GM19328 (cell line): ENCODE data around the gene RALGAPA2.

Experiments
- ATAC-seq: cut with Tn5 transposase; IDR thresholded peaks from one replicate; pipeline ENCODE4 v1.9.1; 2021; ENCODE audit warnings: mild to moderate bottlenecking, moderate library complexity; ENCODE audit not compliant: unreplicated experiment

RALGAPA2 gene

DNA sequence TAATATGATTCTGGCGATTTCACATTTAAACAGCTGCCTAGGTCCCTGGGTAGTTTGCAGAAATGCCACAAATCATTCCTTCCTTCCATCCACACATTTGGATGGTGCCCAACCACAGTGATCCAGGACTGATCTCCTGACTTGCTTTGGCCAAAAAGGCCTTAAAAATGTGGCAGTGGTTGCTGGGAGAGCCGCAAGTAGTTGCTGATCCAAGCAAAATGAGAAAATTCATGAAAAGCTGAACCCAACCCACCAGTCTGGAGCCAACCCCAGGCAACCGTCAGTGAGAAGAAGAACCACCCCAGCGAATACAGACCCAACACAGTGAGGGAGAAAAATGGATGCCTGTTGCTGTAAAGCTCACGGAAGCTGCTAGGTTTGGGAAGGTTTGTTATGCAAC is 25.1 kb downstream of the RALGAPA2 start:
- no peak for ATAC-seq

DNA sequence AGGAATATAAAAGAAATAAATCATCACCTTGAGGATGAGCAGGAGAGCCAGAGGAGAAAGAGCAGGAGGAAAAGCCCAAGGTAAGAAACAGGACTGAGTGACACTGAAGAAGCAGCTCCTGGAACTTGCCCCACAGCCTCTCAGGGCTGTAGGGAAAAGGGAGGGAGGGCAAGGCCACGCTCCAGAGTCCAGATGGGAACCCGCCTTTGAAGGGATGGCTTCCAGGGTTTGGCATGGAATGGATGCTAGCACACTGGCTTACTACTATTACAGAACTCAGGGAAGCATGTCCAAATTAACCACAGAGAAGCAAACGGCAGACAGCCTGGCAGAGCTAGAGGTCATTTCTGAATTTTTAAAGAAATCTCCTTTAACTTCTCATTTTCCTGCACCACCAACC is 26.8 kb downstream of the RALGAPA2 start:
- no peak for ATAC-seq

DNA sequence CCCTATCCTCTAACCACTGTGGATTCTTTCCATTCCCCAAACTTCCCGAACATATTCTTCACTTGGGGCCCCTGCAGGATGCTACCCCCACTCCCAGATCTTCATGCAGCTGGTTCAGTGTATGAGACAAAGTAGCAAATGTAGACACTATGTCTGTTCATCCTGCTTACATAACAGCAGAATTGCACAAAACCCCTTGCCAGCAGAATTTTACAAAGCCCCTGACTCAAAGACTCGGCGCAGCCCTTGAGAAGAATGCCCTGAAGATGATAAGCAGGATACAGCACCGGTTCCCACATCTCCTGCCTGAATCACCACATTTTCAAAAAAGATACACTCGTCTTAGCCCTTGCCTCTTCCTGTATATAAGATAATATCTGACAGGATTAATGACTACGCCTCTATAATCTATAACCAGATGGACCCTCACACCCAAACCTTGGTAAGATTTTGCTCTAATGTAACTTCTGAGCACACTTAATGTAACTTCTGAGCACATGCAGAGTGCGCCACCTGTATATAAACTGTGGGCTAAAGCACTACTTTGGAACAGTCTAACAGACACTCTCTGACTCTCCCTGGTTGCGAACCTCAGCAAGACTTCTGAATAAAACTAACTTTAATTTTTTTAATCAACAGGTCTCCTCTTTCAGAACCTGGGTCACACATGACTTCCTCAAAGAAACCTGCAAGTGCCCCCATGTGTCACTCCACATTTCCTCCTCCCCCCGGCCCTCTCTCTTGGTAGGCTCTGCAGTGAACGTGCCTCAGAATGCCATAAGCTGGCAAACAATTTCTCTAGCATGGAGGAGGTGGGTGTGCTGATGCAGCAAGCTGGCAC is 28.7 kb downstream of the RALGAPA2 start:
- ATAC-seq: no peak

DNA sequence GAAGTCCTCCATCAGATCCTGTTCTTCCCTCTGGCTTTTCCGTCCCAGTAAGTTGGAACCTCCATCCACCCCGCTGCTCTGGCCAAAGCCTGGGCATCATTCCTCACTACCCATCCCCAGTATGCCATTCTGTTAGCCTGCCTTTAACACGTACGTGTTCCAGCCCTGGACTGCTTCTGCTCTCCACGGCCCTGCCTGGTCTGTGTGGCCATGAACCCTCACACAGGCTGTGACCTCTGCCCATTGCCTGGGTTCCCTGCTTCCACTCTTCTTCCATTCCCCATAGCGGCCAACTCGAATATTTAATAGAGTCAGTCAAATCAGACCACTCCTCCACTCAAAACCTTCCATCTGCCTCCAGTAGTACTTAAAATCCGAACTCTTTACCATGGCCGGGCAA is 29.4 kb downstream of the RALGAPA2 start:
- ATAC-seq: no peak

DNA sequence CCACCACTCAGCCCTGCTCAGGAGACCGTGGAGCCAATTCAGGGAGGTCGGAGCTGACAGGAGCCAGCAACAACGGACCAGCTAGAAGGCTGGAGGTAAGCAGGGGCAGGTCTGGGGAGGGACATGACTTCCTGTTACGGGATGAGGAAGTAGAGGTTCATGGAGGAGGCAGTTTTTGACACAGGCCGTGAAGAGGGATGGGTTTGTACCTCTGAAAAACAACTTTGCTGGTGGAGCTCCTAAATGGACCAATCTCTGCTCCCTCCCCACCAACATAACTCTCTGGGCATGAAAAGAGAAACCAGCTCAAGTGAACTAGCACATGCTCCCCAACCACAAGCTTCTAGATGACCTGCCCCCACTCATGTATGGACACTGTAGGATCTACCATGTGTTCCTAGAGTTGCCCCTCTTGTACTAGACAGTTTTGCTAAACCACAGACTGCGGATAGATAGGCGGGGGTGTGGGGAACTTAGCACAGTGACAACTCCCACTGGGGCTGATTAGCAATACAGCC is 31.4 kb downstream of the RALGAPA2 start:
- ATAC-seq: no peak

DNA sequence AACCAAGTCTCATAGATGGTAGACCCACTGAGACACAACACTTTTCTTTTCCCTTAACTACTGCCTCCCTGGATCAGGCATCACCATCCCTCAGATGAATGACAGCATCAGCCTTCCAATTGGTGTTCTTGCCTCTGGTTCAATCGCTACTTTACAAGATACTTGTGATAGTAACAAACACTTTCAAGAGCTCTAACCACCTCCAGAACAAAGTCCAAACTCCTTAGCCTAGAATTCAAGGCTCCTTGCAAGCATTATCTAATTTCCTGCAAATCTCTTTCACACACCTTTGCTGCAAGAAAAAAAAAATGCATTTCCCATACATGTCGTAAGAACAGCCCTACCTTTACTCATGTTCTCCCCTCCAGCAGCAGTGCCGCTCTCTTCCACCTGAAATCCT is 33.1 kb downstream of the RALGAPA2 start:
- ATAC-seq: no peak

DNA sequence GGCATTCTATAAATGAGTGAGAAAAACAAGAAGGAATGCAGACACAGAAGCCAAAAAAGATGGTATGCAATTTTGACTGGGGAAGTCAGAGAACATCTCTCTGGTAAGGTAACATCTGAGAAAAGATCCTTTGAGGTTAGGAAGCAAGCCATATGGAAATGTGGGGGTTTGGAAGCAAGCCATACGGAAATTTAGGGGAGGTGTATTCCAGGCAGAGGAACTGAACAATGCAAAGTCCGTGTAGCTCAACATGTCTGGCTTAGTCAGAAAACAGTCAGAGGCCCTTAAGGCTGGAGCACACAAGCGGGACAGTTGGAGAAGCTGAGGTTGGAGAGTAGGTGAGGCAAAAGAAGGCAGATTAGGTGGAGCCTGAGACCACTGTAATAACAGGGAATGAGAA is 35.3 kb downstream of the RALGAPA2 start:
- no peak for ATAC-seq

DNA sequence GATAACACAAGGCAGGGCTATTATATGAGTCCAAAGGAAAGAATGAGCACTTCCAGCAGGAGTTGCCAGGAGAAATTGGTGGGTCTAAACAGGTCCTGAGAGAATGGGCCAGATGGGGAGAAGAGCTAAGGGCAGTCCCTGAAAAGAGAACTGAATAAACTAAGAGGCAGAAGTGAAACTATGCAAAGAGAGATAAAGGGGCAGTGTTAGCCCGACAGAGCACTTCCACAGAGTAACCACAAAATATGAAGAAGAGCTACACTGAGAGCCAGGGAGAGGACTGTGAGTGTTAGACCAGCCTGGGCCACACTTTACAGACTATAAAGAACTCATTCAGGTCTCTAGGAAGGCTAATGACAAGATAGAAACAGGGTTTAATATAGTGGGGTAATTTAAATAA is 43.8 kb downstream of the RALGAPA2 start:
- ATAC-seq: peak; percentile 99

DNA sequence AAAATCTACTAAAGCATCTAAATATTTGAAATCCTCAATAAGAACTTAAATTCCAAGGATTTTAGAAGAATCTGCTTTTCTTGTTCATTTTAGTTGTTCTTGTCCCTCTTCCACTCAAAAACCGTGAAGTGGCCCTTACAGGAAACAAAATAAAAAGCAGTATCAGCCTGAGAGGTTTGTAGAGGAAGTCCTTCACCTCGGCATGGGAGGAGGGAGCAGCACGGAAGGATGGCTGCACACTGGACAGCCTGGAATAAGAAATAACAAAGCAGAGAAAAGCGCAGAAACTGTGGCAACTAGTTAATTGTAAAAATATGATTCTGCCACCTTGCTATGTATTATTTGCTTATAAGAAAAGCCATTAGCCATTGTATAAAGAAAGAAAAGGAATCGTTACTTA is 46.1 kb downstream of the RALGAPA2 start:
- no peak for ATAC-seq

DNA sequence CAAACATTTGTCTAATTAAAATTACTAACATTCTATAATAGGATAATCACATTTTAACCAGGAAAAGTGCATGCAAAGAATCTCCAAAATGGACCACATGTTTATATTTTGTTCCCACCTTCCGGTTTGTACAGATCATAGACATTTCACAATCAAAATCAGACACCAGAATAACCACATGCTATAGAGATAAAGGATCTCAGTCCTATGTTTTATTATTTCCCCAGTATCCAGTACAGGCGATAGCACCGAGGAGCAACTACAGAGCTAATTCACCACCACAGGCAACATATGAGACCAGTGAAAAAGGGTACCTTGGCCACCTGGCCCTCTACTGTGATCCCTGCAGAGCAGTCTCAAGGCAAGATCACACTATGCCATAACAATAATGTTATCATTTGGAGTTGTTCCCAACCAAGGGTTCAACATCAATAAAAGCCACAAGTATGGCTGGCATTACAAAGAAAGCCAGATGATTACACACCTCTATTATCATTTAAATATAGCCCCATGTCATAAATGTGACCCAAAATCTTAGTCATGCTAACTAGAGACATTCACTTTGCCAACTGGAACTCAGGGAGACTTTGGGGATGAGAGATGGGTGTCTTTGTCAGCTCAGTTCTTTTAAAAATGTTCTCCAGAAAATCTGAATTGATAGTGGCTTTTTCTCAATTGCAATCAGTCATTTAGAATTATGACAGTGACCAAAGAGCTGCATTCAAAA is 46.7 kb downstream of the RALGAPA2 start:
- ATAC-seq: no peak

DNA sequence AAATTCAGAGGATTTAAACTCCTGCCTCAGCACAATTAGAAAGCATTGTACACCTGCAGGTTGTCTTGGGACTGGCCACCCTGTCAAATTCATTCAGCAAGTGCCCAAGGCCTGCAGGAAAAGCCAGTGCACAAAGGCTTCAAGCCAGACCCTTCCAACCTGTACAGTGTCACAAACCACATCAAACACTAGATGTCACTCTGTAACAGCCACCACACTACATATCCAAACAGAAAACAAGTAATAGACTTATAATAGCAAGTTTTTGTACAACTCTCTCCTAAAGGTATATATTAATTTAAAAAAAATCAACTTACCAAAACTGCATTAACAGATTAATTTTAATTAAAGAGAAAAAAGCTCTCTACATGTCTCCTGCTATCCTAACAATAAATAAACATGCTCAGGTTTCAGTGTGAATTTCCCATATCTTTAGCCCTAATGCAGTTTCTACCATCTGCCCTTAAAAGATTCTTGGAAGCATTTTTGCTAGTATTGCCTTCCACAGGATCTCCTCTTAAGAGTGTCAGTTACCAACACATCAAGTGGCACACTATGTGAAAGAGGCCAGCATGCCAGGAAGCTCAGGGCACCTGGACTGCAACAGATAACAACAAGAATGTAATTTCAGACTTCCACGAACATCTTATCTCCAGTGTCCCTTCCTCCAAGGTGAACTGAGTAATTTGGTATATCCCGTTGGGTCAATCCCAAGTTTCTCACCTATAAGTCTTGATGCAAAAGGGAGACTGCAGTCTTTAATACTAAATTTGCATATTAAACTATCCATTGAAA is 47.5 kb downstream of the RALGAPA2 start:
- ATAC-seq: no peak

DNA sequence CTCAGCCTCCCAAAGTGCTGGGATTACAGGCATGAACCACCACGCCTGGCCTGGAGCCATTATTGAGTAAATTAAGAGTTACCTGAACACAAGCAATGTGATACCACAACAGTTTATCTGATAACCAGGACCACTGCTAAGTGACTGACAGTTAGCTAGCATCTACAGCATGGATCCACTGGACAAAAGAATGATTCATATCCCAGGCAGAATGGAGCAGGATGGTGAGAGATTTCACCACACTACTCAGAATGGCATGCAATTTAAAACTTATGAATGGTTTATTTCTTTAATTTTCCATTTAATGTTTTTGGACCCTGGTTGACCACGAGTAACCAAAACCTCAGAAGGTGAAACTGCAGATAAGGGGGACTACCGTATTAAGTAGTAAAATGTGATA is 48.6 kb downstream of the RALGAPA2 start:
- ATAC-seq: no peak

DNA sequence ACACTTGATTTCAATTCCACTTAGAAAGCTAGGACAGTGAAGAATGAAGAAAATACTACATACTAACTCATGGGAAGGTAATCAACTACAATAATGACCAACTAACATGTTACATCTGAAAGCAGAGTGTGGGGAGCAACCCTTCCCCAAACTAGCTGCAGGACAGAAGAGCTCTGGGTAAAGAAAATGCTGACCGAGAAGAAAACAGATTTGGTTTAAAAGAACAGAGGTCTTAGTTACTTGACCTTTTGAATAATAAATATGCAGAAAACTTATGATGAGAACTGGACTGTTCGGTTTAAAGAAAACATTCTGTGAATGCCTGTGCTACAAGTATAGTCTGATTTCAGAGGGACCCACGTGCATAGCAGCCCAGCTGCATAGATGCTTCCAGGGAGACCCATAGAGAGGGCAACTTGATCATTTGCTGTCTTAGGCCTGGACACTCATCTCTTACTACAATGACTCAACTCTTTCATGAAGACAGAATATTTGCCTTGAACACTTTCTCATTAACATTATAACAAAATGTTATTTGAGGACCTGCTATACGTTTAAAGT is 53.5 kb downstream of the RALGAPA2 start:
- no peak for ATAC-seq

DNA sequence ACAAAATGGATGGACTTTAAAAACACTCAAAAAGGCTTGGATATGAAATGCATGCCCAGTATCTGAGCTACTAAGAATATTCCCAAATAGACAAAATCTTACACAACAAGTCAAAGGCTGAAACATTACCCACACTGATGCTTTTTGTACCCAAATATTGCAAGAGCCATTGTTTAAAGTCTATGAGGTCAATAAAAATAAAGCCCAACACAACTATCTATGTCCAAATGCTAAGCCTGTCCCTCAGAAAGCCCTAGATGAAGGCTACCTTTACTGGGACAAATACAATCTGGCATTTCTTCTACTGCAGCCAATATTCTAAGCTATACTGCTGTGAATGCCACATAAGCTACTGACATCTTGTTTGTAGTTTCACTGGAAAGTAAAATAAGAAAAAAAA is 54.3 kb downstream of the RALGAPA2 start:
- ATAC-seq: no peak

DNA sequence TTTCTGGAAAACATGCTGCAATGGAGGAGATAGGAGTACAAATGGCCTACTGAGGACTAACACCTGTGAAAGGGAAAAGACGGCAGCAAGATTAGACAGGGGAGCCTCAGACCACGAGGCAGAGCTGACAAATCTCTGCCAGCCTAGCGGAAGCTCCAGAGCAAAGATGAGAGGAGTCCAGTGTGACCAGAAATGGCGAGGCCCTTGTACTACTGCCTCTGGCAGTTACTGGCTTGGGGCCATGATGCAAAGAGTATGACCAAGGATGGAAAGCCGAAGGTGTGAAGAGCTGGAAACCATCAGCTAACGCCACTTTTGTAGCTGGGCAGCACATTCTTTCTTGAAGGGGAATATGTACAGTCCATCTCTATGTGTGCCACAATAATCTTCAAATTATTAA is 55.4 kb downstream of the RALGAPA2 start:
- no peak for ATAC-seq

DNA sequence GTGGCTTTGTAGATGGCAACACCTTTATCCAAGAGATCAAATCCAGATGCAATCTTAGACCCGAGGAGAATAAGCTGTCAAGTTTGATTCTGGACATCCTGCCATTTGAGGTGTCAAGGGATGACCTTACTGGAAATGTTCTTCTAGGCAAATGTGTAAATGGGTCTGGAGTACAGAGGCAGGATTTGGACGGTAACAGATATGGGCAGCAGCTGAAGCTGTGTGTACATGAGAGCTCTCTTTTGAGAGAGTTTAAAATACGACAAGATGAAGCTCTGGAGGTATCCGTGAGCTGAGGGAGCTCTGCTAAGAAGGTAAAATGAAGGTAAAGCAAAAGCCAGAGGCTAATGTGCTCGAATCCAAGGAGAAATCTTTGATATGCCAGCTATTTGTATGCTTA is 56.6 kb downstream of the RALGAPA2 start:
- ATAC-seq: no peak

DNA sequence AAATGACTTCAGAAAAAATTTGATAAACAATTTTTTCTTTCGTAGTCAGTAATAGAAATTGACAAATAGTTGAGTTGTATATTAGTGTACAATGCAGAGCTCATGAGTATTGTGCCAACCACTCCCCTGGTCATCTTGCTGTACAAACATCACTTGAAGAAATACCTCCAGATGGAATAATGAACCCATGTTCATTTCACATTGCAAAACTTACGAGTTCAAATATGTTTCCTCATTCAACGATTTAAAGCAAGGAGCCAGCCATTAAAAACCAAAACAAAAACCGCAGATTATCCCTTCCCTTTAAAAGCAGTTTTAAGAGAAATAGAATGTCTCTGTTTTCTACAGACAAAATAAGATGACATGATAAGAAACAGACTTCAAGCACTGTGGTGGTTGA is 62.5 kb downstream of the RALGAPA2 start:
- ATAC-seq: no peak

DNA sequence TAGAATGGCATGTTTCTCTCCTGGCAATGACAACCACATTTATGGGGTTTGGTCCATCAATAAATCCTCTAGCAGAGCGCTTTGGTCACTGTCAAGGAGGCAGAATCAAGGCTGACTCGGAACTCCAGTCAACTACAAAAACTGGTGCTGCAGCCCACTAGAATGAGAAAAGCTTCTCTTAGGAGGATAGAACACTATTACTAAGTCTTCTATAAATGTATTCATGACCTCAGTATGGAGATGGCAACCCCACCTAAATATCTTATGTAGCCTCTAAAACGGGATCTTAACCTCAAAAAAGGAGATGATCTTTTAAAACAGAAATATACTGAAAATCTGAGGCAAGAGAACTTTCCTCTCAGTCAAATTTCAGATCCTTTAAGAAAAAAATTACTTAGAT is 68.5 kb downstream of the RALGAPA2 start:
- ATAC-seq: no peak

DNA sequence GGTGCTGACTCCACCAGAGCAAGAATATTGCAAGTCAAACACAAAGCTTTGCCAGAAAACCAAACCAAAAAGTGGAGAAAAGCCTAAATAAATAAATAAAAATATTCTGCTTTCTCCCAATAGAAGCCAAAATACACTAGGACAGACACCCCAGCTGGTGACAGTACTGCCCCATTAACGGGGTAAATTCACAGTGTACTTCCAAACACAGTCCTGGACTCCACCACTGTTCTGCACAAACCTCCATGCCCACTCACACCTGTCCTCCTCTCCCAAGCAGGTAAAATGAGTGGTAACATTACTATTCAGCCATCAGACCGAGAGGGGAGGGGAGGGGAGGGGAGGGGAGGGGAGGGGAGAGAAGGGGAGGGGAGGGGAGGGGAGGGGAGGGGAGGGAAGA is 70.7 kb downstream of the RALGAPA2 start:
- no peak for ATAC-seq

DNA sequence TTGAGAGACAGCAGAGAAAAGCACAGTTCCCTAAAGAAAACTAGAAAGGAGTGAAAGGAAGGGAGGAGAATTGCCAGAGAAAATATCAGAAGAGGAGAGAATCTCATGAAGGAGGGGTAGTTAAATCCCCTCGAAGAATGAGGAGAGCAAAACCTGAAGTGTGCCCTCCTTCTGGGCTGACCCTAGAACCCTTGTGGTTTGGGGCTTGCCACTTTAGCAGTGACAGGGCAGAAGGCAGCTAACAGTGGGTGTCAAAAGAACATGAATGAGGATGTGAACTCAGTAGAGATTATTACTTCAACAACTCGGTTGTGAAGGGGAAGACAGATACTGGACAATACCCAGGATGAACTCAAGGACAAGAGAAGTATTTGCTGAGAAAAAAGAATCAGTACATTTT is 73.6 kb downstream of the RALGAPA2 start:
- no peak for ATAC-seq
